ENCODE results near the gene STIP1.

DNA sequence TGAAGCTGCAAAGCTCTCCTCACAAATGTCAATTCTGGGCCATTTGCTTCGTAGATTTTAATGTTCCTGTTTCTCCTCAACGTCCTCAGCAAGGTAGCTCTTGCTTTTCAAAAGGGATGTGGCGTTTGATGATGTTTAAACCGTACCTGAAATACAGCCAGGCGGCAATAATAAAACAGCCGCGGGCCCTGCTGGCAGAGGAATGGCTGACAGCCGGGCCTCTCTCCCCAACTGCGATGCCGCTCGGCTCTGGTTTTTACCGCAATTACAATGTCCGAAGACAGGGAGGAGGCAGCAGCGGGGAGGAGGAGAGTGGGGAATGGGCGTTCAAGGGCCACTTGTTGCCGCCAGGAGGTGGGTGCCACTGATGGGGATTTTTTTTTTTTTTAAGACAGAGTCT, 47.6 kb upstream of the STIP1 start:
- TF ChIP-seq POLR2AphosphoS5 (IDR thresholded peaks at IDR 0.05; ENCODE audit: borderline replicate concordance, low read depth, low read length) = no peak
- TF ChIP-seq EZH2 (IDR thresholded peaks at IDR 0.05) = no peak
- TF ChIP-seq FOXP2 (optimal IDR thresholded peaks at IDR 0.05; ENCODE audit: control extremely low read depth, extremely low read length, insufficient read depth) = no peak

All from SK-N-MC (cell line).